ENCODE measurements around the gene ZNF587B.
A peak's percentile ranks its signal among the peaks of the same experiment; 100 is the strongest.
"Not testable (repeated sequence)": the region's sequence is repeated elsewhere in the genome, so short reads cannot be mapped to it uniquely, and the experiment has no call there.

Gene ZNF587B

GRCh38 chr19:57873883-57874799, 44.0 kb downstream of the ZNF587B start:
- DNase-seq: not testable (repeated sequence)

GRCh38 chr19:57886046-57886445, 55.9 kb downstream of the ZNF587B start:
- no peak for DNase-seq

GRCh38 chr19:57887195-57887941, 57.3 kb downstream of the ZNF587B start:
- no peak for DNase-seq

- DNase-seq: no peak
Observed at GRCh38 chr19:57888107-57888559, 58.0 kb downstream of the ZNF587B start.

- DNase-seq: peak; percentile 52 to 80
Observed at GRCh38 chr19:57888560-57889231, 58.6 kb downstream of the ZNF587B start, which contains the start of gene ZNF814. Gene ZNF814 (minus strand): TSS chr19:57889037. CDS start chr19:57888802, 235 bp downstream.

- DNase-seq: not testable (repeated sequence)
Observed at GRCh38 chr19:57890706-57891105, 60.6 kb downstream of the ZNF587B start.

Measured in NCI-H526 (cell line).